Left ventricle myocardium inferior (tissue), 1 donor: ENCODE results near the gene PTPRG. TPM values are rescaled to one million over a fixed set of nuclear protein-coding genes. Genes with fewer than 3 reads are reported as not detected.

Experiments used
- DNase-seq: peaks from one replicate; pipeline ENCODE4 v3.0.0-alpha.2; 2020
- H3K27ac ChIP-seq: fragments of 200-600 bp; replicated peaks from 2 replicates; pipeline ENCODE4 v1.8.0; 2021
- H3K27me3 ChIP-seq: fragments of 200-600 bp; 2 replicates; pipeline ENCODE4 v1.8.0; 2021; ENCODE audit warnings: low read depth
- H3K36me3 ChIP-seq: fragments of 200-600 bp; 2 replicates; pipeline ENCODE4 v1.8.0; 2021
- H3K4me1 ChIP-seq: fragments of 200-600 bp; 2 replicates; pipeline ENCODE4 v1.8.0; 2021
- H3K4me3 ChIP-seq: fragments of 200-600 bp; 2 replicates; pipeline ENCODE4 v1.8.0; 2021; ENCODE audit warnings: mild to moderate bottlenecking, moderate library complexity
- H3K9me3 ChIP-seq: fragments of 200-600 bp; replicated peaks from 2 replicates; pipeline ENCODE4 v1.8.0; 2021
- CTCF ChIP-seq: fragments of 200-600 bp; IDR thresholded peaks from 2 replicates; pipeline ENCODE4 v1.8.0; 2021; ENCODE audit warnings: antibody characterized with exemption, mild to moderate bottlenecking, borderline replicate concordance
- intact Hi-C: fragments of 100-400 bp; cut with micrococcal nuclease; formaldehyde crosslinking; loops from one replicate; pipeline ENCODE4 v1.11.0; 2022
- total RNA-seq: library from RNA; stranded (reverse); fragmentation: NEBNext Ultra II Directional; extraction: Animal tissue kit (Norgen Biotek cat#: 25700); gene quantifications from one replicate; pipeline ENCODE4 v1.2.1, GENCODE V29; 2021
- donor health status: DM: no; HTN: yes; CAD: no; lungs with severe emphysema.

Gene PTPRG
- total RNA-seq, 1 donor from 2014 or later: 29.6 TPM

- H3K27ac ChIP-seq: peak overlapping the region; percentile 27
- TF ChIP-seq CTCF: no peak
- intact Hi-C loops: no loop called here
These were observed 166.1 kb downstream of the PTPRG start for GRCh38 chr3:61727435-61727834.

GRCh38 chr3:61729038-61729634 is 167.8 kb downstream of the PTPRG start:
- peak overlapping the region; percentile 36 for H3K27ac ChIP-seq
- intact Hi-C loops: no loop called here

More at GRCh38 chr3:61727435-61727834, 166.1 kb downstream of the PTPRG start:
- Histone ChIP-seq H3K4me3 (no peak overlapping the region), H3K36me3 (no peaks in the 10 kb centered on the region), H3K9me3 (no peaks in the 10 kb centered on the region), H3K4me1 (peaks cover 60% of the 10 kb centered on the region), H3K27me3 (no peaks in the 10 kb centered on the region)
- no peak for DNase-seq

GRCh38 chr3:61730056-61730455 is 168.7 kb downstream of the PTPRG start:
- no peak for DNase-seq
- Histone ChIP-seq H3K27me3 (no peaks in the 10 kb centered on the region), H3K36me3 (no peaks in the 10 kb centered on the region), H3K4me1 (peaks cover 77% of the 10 kb centered on the region), H3K4me3 (no peak overlapping the region), H3K9me3 (no peaks in the 10 kb centered on the region), H3K27ac (peak overlapping the region; percentile 36)
- TF ChIP-seq CTCF: no peak
- intact Hi-C loops: no loop called here

More at GRCh38 chr3:61729038-61729634, 167.8 kb downstream of the PTPRG start:
- Histone ChIP-seq H3K27me3 (no peaks in the 10 kb centered on the region), H3K9me3 (no peaks in the 10 kb centered on the region), H3K36me3 (no peaks in the 10 kb centered on the region), H3K4me3 (no peak overlapping the region), H3K4me1 (peaks cover 73% of the 10 kb centered on the region)
- no peak for TF ChIP-seq CTCF
- no peak for DNase-seq

- intact Hi-C loops: no loop called here
- no peak for TF ChIP-seq CTCF
- Histone ChIP-seq H3K4me3 (no peak overlapping the region), H3K36me3 (no peaks in the 10 kb centered on the region), H3K27me3 (no peaks in the 10 kb centered on the region), H3K4me1 (peaks cover 77% of the 10 kb centered on the region), H3K27ac (peak overlapping the region; percentile 36), H3K9me3 (no peaks in the 10 kb centered on the region)
- no peak for DNase-seq
These were observed 169.3 kb downstream of the PTPRG start for GRCh38 chr3:61730577-61731231.

- Histone ChIP-seq H3K4me3 (no peak overlapping the region), H3K36me3 (no peaks in the 10 kb centered on the region), H3K27me3 (no peaks in the 10 kb centered on the region), H3K27ac (peak overlapping the region; percentile 37), H3K9me3 (no peaks in the 10 kb centered on the region), H3K4me1 (peaks cover 59% of the 10 kb centered on the region)
- intact Hi-C loops: no loop called here
- DNase-seq: no peak
- no peak for TF ChIP-seq CTCF
These were observed 171.6 kb downstream of the PTPRG start for GRCh38 chr3:61733000-61733399.
